H1 (cell line): ENCODE data around the gene LIMA1. TPM values are rescaled to one million over a fixed set of nuclear protein-coding genes. Genes with fewer than 3 reads are reported as not detected.
A peak's percentile ranks its signal among the peaks of the same experiment; 100 is the strongest.

Experiments
- ASH2L ChIP-seq: fragments of 200-600, 300-600 bp; sonication (generic); IDR thresholded peaks from one replicate; pipeline ENCODE4 v1.7.1; 2017; ENCODE audit warnings: low read length
- GABPA ChIP-seq: IDR thresholded peaks from 2 replicates; pipeline ENCODE4 v1.6.1; 2011; ENCODE audit warnings: mild to moderate bottlenecking, low read length, moderate library complexity, borderline replicate concordance; ENCODE audit not compliant: insufficient read depth
- HDAC2 ChIP-seq, 2 experiments: fragments of 300-600 bp in 1 of 2; sonication (generic) in 1 of 2; IDR thresholded peaks; 2 replicates each; pipeline ENCODE4 v1.6.1; 2011 to 2012; ENCODE audit warnings: low read depth in 2 of 2, low read length in 2 of 2, mild to moderate bottlenecking in 2 of 2, moderate library complexity in 2 of 2, borderline replicate concordance in 1 of 2, inconsistent platforms in 1 of 2
- JUND ChIP-seq: IDR thresholded peaks from 2 replicates; pipeline ENCODE4 v1.6.1; 2011; ENCODE audit warnings: mild to moderate bottlenecking, improper control_type of control experiment, low read length
- PHF8 ChIP-seq: fragments of 200-600 bp; sonication (generic); conservative IDR thresholded peaks from 2 replicates; pipeline ENCODE4 v1.7.1; 2012; ENCODE audit warnings: low read depth, mild to moderate bottlenecking, inconsistent platforms, low read length, moderate library complexity
- SAP30 ChIP-seq: fragments of 300-600 bp; sonication (generic); IDR thresholded peaks from 2 replicates; pipeline ENCODE4 v1.7.1; 2012; ENCODE audit warnings: low read length, moderate library complexity, mild to moderate bottlenecking, inconsistent platforms; ENCODE audit not compliant: insufficient read depth, insufficient replicate concordance
- TAF7 ChIP-seq: optimal IDR thresholded peaks from 2 replicates; pipeline ENCODE3; 2011; ENCODE audit warnings: low read depth, mild to moderate bottlenecking, inconsistent platforms, low read length, moderate library complexity, borderline replicate concordance
- TCF12 ChIP-seq: IDR thresholded peaks from 2 replicates; pipeline ENCODE4 v1.6.1; 2011; ENCODE audit warnings: low read depth, mild to moderate bottlenecking, low read length
- ZNF274 ChIP-seq: IDR thresholded peaks from 2 replicates; pipeline ENCODE4 v1.7.0; 2012; ENCODE audit warnings: low read length, borderline replicate concordance; ENCODE audit errors: extremely low read depth
- polyA plus RNA-seq, 7 experiments: library from polyadenylated mRNA; depleted of rRNA in 3 of 7; stranded (reverse) in 5 of 7; unstranded in 2 of 7; fragments of >200 nt in 5 of 7; fragments of 200-250 nt in 2 of 7; gene quantifications; 1 replicate in 5 of 7; 2 replicates in 1 of 7; 4 replicates in 1 of 7; pipeline versions ENCODE4 v1.2.1 to v1.2.3, GENCODE V29; 2011 to 2013; ENCODE audit warnings: missing spikeins in 2 of 7, mixed read lengths in 2 of 7
- total RNA-seq: library from RNA; stranded (reverse); fragmentation: NEBNext Ultra II Directional; extraction: Animal tissue kit (Norgen Biotek cat#: 25700); gene quantifications from 2 replicates; pipeline ENCODE4 v1.2.1, GENCODE V29; 2021
- TF ChIP-seq, protein P1 (sequence below), 3 experiments: IDR thresholded peaks; 1 replicate in 2 of 3; 2 replicates in 1 of 3; pipeline versions ENCODE4 v1.5.1 to v1.6.1; 2011; ENCODE audit warnings: low read length in 3 of 3, mild to moderate bottlenecking in 3 of 3, inconsistent platforms in 2 of 3, low read depth in 1 of 3, moderate library complexity in 1 of 3; ENCODE audit not compliant: insufficient read depth in 1 of 3; ENCODE audit errors: control extremely low read depth in 1 of 3
- TF ChIP-seq, protein P2 (sequence below): IDR thresholded peaks from 2 replicates; pipeline ENCODE4 v1.6.1; 2012; ENCODE audit warnings: inconsistent platforms

Gene LIMA1
- total and polyA plus RNA-seq, 2 of the 8 experiments (the other 6 are each of a cell fraction or from before 2014, with no cell fraction given), result 12.7 to 47.6 TPM

DNA sequence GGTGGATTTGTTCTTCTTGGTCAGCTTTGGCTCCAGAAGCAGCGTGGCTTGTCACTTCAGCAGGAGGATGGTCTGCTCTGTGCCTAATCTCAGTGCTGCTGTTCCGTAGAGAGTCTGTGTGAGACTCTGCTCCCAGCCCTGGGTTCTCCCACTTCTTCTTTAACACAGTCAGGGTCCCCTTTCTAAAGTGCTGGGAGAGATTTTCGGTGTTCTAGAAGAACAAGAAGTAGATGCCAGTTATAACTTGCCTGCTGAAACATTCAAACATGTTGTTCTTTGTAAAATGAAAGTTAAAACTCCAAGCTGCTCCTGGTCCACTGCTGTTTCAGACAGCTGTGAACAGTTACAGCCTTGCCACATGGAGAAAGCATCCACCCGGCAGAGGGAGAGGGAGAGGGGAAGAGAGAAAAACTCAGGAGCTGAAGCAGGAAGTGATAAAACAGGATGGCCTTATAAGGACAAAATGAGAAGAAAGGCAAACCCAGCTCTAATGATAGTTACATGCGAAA, 61.0 kb downstream of the LIMA1 start (continued):
- TF ChIP-seq, protein P1, sequence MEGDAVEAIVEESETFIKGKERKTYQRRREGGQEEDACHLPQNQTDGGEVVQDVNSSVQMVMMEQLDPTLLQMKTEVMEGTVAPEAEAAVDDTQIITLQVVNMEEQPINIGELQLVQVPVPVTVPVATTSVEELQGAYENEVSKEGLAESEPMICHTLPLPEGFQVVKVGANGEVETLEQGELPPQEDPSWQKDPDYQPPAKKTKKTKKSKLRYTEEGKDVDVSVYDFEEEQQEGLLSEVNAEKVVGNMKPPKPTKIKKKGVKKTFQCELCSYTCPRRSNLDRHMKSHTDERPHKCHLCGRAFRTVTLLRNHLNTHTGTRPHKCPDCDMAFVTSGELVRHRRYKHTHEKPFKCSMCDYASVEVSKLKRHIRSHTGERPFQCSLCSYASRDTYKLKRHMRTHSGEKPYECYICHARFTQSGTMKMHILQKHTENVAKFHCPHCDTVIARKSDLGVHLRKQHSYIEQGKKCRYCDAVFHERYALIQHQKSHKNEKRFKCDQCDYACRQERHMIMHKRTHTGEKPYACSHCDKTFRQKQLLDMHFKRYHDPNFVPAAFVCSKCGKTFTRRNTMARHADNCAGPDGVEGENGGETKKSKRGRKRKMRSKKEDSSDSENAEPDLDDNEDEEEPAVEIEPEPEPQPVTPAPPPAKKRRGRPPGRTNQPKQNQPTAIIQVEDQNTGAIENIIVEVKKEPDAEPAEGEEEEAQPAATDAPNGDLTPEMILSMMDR (IDR thresholded peaks at IDR 0.05; ENCODE audit: control extremely low read depth in 1 of 3, insufficient read depth in 1 of 3, low read depth in 1 of 3, low read length in 3 of 3), result peak in 1 of 3 experiments; percentile 20; a peak in 2 of 4 replicates
- TF ChIP-seq TCF12 (no peak), ASH2L (peak; percentile 19), HDAC2 (IDR thresholded peaks at IDR 0.05; ENCODE audit: borderline replicate concordance in 1 of 2, low read depth in 2 of 2, low read length in 2 of 2) (peak in 1 of 2 experiments; percentile 79; a peak in 1 of 4 replicates), JUND (no peak), GABPA (no peak), PHF8 (0 out of 2 replicates have a peak, but pooled peaks have one; percentile 48), TAF7 (peak; percentile 61), ZNF274 (no peak), SAP30 (peak; percentile 61)
- TF ChIP-seq, protein P2, sequence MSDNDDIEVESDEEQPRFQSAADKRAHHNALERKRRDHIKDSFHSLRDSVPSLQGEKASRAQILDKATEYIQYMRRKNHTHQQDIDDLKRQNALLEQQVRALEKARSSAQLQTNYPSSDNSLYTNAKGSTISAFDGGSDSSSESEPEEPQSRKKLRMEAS, result peak; percentile 79
